ENCODE data around the gene DDX11. TPM values are rescaled to one million over a fixed set of nuclear protein-coding genes. Genes with fewer than 3 reads are reported as not detected.
"Not testable (repeated sequence)": the region's sequence is repeated elsewhere in the genome, so short reads cannot be mapped to it uniquely, and the experiment has no call there.

The DDX11 gene
- polyA plus RNA-seq, 4 donors: 32.6 to 53.7 (median 37.7) TPM

GRCh38 chr12:31057671-31058070, 16.0 kb upstream of the DDX11 start:
- no peak for DNase-seq (ENCODE audit: low read depth in 4 of 4, low spot score in 3 of 4)

GRCh38 chr12:31066196-31066595, 7.5 kb upstream of the DDX11 start:
- not testable (repeated sequence) for DNase-seq (ENCODE audit: low read depth in 4 of 4, low spot score in 3 of 4)

- not testable (repeated sequence) for DNase-seq (ENCODE audit: low read depth in 4 of 4, low spot score in 3 of 4)
These were observed 6.0 kb upstream of the DDX11 start for GRCh38 chr12:31067656-31068055.

DNA sequence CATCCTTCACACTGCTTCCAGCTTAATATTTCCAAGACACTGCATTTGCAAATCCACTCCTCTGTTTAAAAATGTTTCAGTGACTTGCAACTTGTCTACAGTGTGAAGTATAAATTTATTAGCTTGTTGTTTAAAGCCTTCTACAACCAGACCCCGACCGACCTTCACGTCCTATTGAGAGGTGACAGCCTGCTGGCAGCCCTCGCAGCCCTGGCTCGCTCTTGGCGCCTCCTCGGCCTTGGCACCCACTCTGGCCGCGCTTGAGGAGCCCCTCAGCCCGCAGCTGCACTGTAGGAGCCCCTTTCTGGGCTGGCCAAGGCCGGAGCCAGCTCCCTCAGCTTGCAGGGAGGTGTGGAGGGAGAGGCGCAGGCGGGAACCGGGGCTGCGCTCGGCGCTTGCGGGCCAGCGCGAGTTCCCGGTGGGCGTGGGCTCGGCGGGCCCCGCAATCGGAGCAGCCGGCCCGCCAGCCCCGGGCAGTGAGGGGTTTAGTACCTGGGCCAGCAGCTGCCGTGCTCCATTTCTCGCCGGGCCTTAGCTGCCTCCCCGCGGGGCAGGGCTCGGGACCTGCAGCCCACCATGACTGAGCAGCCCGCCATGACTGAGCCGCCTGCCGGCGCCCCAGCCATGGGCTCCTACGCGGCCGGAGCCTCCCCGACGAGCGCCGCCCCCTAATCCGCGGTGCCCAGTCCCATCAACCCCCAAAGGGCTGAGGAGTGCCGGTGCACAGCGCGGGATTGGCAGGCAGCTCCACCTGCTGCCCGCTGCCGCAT, 2.5 kb upstream of the DDX11 start:
- not testable (repeated sequence) for DNase-seq (ENCODE audit: low read depth in 4 of 4, low spot score in 3 of 4)

DNA sequence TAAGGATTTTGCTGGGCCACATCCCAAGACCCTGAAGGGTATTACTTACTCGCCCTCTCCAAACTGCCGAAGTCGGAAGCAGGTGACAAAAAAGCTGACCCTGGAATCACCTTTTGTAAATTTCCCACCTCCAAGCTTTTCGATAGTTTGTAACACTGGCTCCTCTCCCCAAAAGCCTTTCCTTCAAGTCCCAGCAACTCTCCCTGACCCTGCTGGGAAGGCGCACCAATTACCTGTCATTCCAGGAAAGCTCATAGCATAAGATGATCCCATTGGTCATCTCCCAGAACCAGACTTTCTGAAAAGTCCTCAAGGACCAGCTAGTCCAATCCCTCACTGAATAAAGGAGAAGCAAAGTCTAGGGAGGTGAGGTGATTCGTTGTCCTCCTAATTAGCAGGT, 698 bp upstream of the DDX11 start:
- DNase-seq (ENCODE audit: low read depth in 4 of 4, low spot score in 3 of 4): not testable (repeated sequence)

- DNase-seq (ENCODE audit: low read depth in 4 of 4, low spot score in 3 of 4): not testable (repeated sequence)
These were observed 744 bp downstream of the DDX11 start for GRCh38 chr12:31074333-31074874.

- DNase-seq (ENCODE audit: low read depth in 4 of 4, low spot score in 3 of 4): not testable (repeated sequence)
These were observed 2.5 kb downstream of the DDX11 start for GRCh38 chr12:31076150-31076549.

DNA sequence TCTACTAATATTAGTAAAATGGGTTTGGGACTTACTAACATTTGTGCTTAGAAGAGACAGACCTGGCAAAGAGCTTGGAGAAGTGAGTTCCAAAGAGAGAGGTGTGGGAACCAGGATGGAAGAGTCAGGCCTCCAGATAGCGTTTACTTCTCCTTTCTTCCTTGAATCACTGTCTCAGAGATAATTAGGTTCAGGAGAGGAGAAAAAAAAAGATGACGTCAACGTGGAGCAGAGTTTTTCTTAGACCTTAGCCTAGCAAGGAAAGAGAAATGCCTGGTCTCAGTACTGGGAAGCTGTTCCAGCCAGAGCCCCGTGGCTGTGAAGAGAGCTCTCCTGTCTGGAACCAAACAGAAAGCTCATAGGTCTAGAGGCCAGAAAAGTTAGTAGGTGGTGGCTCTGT, 3.4 kb downstream of the DDX11 start:
- not testable (repeated sequence) for DNase-seq (ENCODE audit: low read depth in 4 of 4, low spot score in 3 of 4)

GRCh38 chr12:31077998-31078397, 4.3 kb downstream of the DDX11 start:
- not testable (repeated sequence) for DNase-seq (ENCODE audit: low read depth in 4 of 4, low spot score in 3 of 4)

DNA sequence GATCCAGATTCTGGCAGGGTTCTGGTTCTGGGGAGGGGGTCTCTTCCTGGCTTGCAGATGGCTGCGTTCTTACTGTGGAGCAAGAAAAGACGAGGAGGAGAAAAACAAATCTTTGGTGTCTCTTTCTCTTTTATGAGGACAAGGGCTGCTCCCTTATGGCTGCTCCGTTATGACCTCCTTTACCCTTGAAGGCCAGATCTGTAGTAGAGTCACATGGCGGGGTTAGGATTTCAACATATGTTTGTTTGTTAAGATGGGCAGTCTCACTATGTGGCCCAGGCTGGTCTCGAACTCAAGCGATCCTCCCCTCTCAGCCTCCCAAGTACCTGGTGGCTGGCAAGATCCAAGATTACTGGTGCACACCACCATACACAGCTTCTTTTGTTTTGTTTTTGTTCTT, 5.8 kb downstream of the DDX11 start:
- not testable (repeated sequence) for DNase-seq (ENCODE audit: low read depth in 4 of 4, low spot score in 3 of 4)

DNA sequence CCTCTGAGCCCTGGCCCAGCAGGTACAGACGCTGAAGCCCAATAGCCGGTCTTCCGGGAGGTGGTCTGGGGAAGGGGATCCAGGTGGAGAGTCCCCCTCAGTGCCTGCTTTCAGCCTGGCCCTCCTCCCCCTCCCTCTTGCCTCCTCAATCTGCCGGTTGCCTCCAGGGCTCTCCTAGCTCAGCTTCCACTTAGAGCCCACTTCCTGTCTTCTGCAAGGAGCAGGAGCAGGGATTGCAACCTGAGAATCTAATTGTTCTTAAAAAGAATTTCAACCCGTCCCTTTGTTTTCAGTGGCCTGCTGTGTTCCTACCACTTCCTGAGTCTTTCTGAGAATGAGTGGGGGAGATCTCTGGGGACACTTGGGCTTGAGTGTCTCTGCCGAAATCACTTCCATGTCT, 6.6 kb downstream of the DDX11 start:
- not testable (repeated sequence) for DNase-seq (ENCODE audit: low read depth in 4 of 4, low spot score in 3 of 4)

DNA sequence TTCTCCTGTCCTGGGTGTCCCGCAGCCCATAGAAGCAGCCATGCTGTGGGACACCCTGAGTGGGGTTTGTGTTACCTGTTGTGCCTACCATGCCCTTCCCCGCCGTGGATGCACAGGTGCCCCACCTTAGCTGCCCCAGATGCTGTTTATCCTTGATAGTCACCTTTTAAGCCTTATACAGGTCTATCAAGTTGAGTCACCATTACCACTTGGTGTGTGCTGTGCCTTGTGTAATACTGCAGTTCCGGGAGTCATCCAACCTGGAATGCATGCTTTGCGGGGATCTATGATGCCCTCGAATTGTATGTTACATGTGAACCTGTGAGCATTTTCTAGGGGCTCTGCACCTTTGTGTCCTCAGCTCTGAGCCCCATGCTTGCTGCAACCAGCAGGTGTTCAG, 7.6 kb downstream of the DDX11 start:
- DNase-seq (ENCODE audit: low read depth in 4 of 4, low spot score in 3 of 4): not testable (repeated sequence)

GRCh38 chr12:31084241-31084640, 10.6 kb downstream of the DDX11 start:
- DNase-seq (ENCODE audit: low read depth in 4 of 4, low spot score in 3 of 4): not testable (repeated sequence)

- DNase-seq (ENCODE audit: low read depth in 4 of 4, low spot score in 3 of 4): not testable (repeated sequence)
These were observed 12.4 kb downstream of the DDX11 start for GRCh38 chr12:31086032-31086431.

DNA sequence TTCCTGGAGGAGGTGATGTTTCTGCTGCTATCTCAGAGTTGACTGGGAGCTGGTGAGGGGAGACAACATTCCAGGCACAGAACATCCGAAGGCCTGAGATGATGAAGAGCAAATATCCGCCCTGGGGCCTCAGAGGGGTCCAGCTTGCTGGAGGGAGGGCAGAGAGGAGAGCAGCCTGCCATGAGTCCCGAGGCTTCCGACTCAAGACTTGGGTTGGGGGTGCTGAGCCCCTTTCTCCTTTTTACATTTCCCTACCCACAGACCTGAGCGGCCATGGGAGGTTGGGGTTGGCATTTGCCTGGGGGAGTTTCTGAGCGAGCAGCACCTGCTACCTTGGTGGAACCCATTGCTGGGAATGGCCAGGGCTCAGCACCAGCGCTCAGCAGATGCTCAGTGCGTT, 13.8 kb downstream of the DDX11 start:
- not testable (repeated sequence) for DNase-seq (ENCODE audit: low read depth in 4 of 4, low spot score in 3 of 4)

DNA sequence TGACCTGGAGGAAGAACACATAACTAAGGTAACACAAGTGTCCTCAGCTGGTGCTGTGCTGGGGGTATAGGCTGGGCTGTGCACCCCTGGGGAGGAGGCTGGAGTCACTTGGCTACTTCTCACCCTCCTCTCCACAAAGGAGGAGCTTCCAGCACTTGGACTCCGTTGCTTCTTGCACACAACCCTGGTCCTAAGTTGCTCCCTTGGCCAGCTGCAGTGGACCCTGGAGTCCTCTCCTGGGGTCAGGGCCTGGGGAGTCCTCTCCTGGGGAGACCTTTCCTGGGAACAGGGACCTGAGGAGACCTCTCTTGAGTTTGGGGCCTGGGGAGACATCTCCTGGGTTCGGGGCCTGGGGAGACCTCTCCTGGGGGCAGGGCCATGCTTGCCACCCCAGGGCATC, 14.3 kb downstream of the DDX11 start:
- DNase-seq (ENCODE audit: low read depth in 4 of 4, low spot score in 3 of 4): not testable (repeated sequence)

DNA sequence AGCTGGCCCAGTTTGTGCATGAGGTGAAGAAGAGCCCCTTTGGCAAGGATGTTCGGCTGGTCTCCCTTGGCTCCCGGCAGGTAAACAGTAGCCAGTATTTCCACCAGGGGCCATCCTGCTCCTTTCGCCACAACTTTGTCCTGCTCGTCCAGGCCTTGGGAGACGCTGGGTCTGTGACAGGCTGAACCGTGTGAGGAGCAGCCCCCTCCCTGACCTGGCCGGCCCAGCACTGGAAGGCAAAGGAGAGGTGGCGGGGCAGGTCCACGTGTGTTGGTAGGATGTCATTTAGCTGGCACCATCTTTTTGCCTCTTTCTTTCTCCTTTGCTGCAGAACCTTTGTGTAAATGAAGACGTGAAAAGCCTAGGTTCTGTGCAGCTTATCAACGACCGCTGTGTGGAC, 15.4 kb downstream of the DDX11 start:
- DNase-seq (ENCODE audit: low read depth in 4 of 4, low spot score in 3 of 4): no peak

DNA sequence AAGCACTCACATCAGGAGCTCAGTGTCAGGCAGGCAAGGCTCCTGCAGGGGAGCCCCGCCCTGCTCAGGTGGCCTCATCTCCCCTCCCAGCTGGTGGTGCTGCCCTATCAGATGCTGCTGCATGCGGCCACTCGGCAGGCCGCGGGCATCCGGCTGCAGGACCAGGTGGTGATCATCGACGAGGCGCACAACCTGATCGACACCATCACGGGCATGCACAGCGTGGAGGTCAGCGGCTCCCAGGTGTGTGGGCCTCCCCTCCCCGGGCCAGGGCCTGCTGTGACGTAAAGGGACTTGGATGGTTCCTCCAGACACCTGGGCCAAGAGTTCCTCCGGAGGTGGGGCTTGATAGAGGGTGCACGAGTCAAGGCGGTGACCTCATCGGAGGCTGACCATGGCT, 18.0 kb downstream of the DDX11 start:
- DNase-seq (ENCODE audit: low read depth in 4 of 4, low spot score in 3 of 4): not testable (repeated sequence)

DNA sequence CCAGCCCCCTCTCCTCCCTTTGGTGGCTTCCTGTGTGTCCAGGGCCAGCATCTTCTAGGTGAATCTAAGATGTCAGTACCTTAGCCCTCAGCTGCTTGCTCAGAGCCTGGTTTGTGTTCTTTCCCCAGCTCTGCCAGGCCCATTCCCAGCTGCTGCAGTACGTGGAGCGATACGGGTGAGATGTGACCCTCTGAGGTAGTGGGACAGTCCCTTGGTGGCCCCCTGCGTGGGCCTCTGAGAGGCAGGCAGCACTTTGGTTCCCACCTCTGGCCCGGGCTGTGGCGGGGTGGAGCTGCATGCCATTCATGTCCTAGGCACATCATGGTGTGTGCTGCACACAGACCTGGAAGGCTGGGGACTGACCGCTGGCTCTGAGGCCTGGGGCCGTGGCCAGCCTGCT, 19.1 kb downstream of the DDX11 start:
- DNase-seq (ENCODE audit: low read depth in 4 of 4, low spot score in 3 of 4): not testable (repeated sequence)

GRCh38 chr12:31095080-31095860, 21.6 kb downstream of the DDX11 start:
- not testable (repeated sequence) for DNase-seq (ENCODE audit: low read depth in 4 of 4, low spot score in 3 of 4)

- DNase-seq (ENCODE audit: low read depth in 4 of 4, low spot score in 3 of 4): not testable (repeated sequence)
These were observed 22.8 kb downstream of the DDX11 start for GRCh38 chr12:31096251-31097065.
